AG04450 (cell line): ENCODE results near the gene NEURL2. TPM values are rescaled to one million over a fixed set of nuclear protein-coding genes. Genes with fewer than 3 reads are reported as not detected.

Source experiments
- CTCF ChIA-PET: fragments of 300-600, 350-600 bp; formaldehyde crosslinking; extraction: SDS; loops from one replicate; lab custom pipeline; 2022; ENCODE audit warnings: antibody characterized with exemption, inconsistent platforms; lab: Charles Lee
- POLR2A ChIA-PET: fragments of 350-600 bp; formaldehyde crosslinking; extraction: SDS; loops from one replicate; lab custom pipeline; 2021; ENCODE audit warnings: antibody characterized with exemption, inconsistent platforms; lab: Yijun Ruan, JAX
- DNase-seq: peaks from one replicate; pipeline ENCODE4 v3.0.0-alpha.2; 2011; ENCODE audit warnings: low read depth, low spot score
- H3K27ac ChIP-seq: one replicate; pipeline ENCODE4 v1.5.1; 2012; ENCODE audit warnings: low read depth, low read length, control low read depth
- H3K27me3 ChIP-seq: one replicate; pipeline ENCODE4 v1.6.0; 2012; ENCODE audit warnings: low read length; ENCODE audit not compliant: control insufficient read depth, insufficient read depth
- H3K4me3 ChIP-seq: 2 replicates; pipeline ENCODE4 v1.5.1; 2011; ENCODE audit warnings: mild to moderate bottlenecking, low read depth, low read length, control low read depth
- H3K9me3 ChIP-seq: 2 replicates; pipeline ENCODE4 v1.5.1; 2012; ENCODE audit warnings: low read length; ENCODE audit not compliant: control insufficient read depth, insufficient read depth
- CTCF ChIP-seq: IDR thresholded peaks from 2 replicates; pipeline ENCODE4 v1.5.1; 2011; ENCODE audit warnings: low read depth, low read length, control low read depth, inconsistent platforms
- polyA plus RNA-seq: library from polyadenylated mRNA; depleted of rRNA; stranded (reverse); fragments of >200 nt; gene quantifications from 2 replicates; pipeline ENCODE4 v1.2.3, GENCODE V29; 2011

NEURL2 gene
- polyA plus RNA-seq, 1 experiment = 1.1 TPM

GRCh38 chr20:45937765-45938164 is 46.8 kb upstream of the NEURL2 start:
- TF ChIP-seq CTCF = no peak
- POLR2A ChIA-PET = interaction anchor here (4.1 kb wide), 1 partner anchor 11 kb away, joined by 43 read pairs; no protein-coding TSS in a partner anchor
- Histone ChIP-seq H3K4me3 (no peak overlapping the region), H3K27me3 (no peaks in the 10 kb centered on the region), H3K27ac (no peak overlapping the region), H3K9me3 (no peaks in the 10 kb centered on the region; the same call in 1 of the 2 replicates)
- no peak for DNase-seq
- CTCF ChIA-PET = interaction anchor here (2.1 to 3.1 kb wide), 2 partner anchors 32 to 138 kb away, joined by 9 to 28 read pairs; no protein-coding TSS in a partner anchor

DNA sequence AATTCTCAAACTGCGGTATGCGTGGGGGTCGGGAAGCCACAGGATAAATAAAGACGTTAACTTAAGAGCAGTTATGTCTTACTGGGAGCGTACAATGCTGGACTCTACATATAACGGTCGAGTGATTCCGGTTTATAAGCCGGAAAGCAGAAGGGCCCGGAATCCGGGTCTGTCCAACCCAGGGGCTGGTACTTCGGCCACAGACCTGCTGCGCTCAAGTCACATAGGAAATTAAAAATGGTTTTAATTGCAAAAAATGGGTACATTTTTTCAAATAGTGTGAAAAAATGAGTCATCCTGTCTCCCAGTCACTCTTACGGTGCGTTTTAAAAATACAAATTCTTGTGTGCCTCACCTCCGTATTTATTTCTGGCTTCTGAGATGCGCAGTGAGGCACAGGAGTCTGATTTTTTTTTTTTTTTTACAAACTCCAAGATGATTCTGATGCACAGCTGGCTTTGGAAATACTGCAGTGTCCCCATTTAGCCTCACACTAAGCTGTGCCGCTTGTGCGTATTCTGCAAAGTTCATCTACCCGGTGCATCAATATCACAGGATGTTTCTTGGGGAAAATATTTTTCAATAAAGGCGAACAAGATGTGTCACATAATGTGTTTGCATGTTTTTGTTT is 44.5 kb upstream of the NEURL2 start:
- Histone ChIP-seq H3K27ac (peak overlapping the region; percentile 92), H3K9me3 (no peaks in the 10 kb centered on the region; the same call in 1 of the 2 replicates), H3K4me3 (peak overlapping the region; percentile 65), H3K27me3 (no peaks in the 10 kb centered on the region)
- DNase-seq = no peak
- no peak for TF ChIP-seq CTCF
- ChIA-PET POLR2A (interaction anchor here (0.6 to 5.1 kb wide), 25 partner anchors 9 to 1600 kb away, joined by 3 to 57 read pairs (median 6); partner anchors contain the start of genes DNTTIP1, NEURL2, PLTP and SNX21), CTCF (interaction anchor here (0.8 to 3.1 kb wide), 3 partner anchors 34 to 136 kb away, joined by 3 to 28 read pairs (median 19); no protein-coding TSS in a partner anchor)

DNA sequence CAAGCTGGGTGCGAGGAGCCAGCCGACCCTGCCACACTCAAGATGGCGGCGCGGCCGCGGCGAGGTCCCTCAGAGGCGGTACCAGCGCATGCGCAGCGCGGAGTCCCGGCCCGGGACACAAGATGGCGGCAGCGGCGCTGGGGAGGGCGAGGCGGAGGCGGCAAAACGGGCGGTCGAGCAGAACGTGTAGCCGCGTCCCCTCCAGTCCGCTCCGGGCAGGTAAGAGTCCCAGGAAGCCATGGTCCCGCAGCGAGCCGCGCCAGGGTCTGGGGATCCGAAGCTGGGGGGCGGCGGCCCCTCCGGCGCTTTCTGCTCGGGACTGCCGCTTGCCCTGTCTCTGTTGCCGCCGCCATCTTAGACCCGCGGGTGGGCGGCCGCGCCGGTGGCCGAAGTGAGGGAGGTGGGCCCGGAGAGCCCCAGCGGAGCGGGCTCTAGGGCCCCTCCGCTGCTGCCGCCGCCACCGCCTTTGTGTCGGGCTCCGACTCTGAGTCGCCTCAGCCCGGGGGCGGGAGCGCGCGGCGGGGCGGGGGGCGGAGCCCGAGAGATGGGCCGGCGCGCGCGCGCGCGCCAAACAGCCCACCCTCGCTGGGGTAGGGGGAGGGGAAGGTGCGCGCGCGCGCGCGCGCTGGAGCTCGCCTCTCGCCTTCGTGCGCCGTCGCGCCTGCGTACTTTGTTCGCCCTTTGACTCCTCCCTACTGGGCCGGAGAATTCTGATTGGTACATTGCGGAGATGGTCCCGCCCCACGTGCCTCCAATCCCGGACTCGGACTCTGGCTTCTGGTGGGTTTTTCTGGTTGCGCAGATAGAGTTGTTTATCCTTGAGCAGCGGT is 43.8 kb upstream of the NEURL2 start, which contains the start of gene PCIF1:
TSS of gene PCIF1 (plus strand) at position 98 of the 830 bp plus-strand sequence. CDS start 4,317 bp downstream, outside the sequence.
- no peak for TF ChIP-seq CTCF

GRCh38 chr20:45934046-45934585 is 43.1 kb upstream of the NEURL2 start:
- Histone ChIP-seq H3K27me3 (no peaks in the 10 kb centered on the region), H3K27ac (peak overlapping the region; percentile 98), H3K4me3 (peak overlapping the region; percentile 92), H3K9me3 (no peaks in the 10 kb centered on the region; the same call in 1 of the 2 replicates)
- TF ChIP-seq CTCF = no peak
- POLR2A ChIA-PET = interaction anchor here (0.8 to 5.1 kb wide), 15 partner anchors 9 to 154 kb away, joined by 3 to 57 read pairs (median 10); partner anchors contain the start of genes CTSA, NEURL2, PLTP and ZNF335
- no peak for DNase-seq
- CTCF ChIA-PET = interaction anchor here (0.5 to 2.8 kb wide), 8 partner anchors 10 to 838 kb away, joined by 3 to 19 read pairs (median 3); no protein-coding TSS in a partner anchor

More for the DNA sequence above, 43.8 kb upstream of the NEURL2 start, which contains the start of gene PCIF1:
- H3K27ac ChIP-seq = peak within 1 kb of the TSS; percentile 98
- H3K27me3 ChIP-seq = no peaks in the 10 kb centered on the region
- no peaks in the 10 kb centered on the region; the same call in 1 of the 2 replicates for H3K9me3 ChIP-seq
- ChIA-PET CTCF (interaction anchor here (0.6 to 2.8 kb wide), 4 partner anchors 12 to 839 kb away, joined by 3 to 19 read pairs (median 8); no protein-coding TSS in a partner anchor), POLR2A (interaction anchor here (0.5 to 5.1 kb wide), 26 partner anchors 9 to 1599 kb away, joined by 3 to 57 read pairs (median 6); partner anchors contain the start of genes DNTTIP1, NEURL2, PLTP and SNX21)
- H3K4me3 ChIP-seq = peak within 1 kb of the TSS; percentile 92
- DNase-seq = peak; percentile 98
